Measurements from ENCODE around the gene CNIH3.

CNIH3 gene

GRCh38 chr1:224727351-224728289, 111.5 kb downstream of the CNIH3 start:
- DNase-seq (ENCODE audit: extremely low read depth, low read depth): no peak
- no peak for TF ChIP-seq CTCF (IDR thresholded peaks at IDR 0.05; ENCODE audit: low read depth, low read length)

GRCh38 chr1:224730540-224730939, 114.4 kb downstream of the CNIH3 start:
- no peak for TF ChIP-seq CTCF (IDR thresholded peaks at IDR 0.05; ENCODE audit: low read depth, low read length)
- no peak for DNase-seq (ENCODE audit: extremely low read depth, low read depth)

- no peak for TF ChIP-seq CTCF (IDR thresholded peaks at IDR 0.05; ENCODE audit: low read depth, low read length)
- DNase-seq (ENCODE audit: extremely low read depth, low read depth): no peak
These were observed 114.8 kb downstream of the CNIH3 start for GRCh38 chr1:224730965-224731364.

- DNase-seq (ENCODE audit: extremely low read depth, low read depth): no peak
- no peak for TF ChIP-seq CTCF (IDR thresholded peaks at IDR 0.05; ENCODE audit: low read depth, low read length)
These were observed 115.5 kb downstream of the CNIH3 start for GRCh38 chr1:224731633-224732032.

- no peak for DNase-seq (ENCODE audit: extremely low read depth, low read depth)
- TF ChIP-seq CTCF (IDR thresholded peaks at IDR 0.05; ENCODE audit: low read depth, low read length): no peak
These were observed 116.4 kb downstream of the CNIH3 start for GRCh38 chr1:224732377-224733026.

- no peak for TF ChIP-seq CTCF (IDR thresholded peaks at IDR 0.05; ENCODE audit: low read depth, low read length)
- DNase-seq (ENCODE audit: extremely low read depth, low read depth): no peak
These were observed 117.2 kb downstream of the CNIH3 start for GRCh38 chr1:224733027-224733911.
